Stimulated activated CD4-positive, alpha-beta T cell treated with anti-CD3 and anti-CD28 coated beads, Interleukin-15, amount 100 ng/mL, for 1 hour (primary cell): ENCODE data around the gene SLCO3A1.

Experiments used
- DNase-seq, 2 donors: peaks; one replicate each; pipeline ENCODE4 v3.0.0-alpha.2; 2020; ENCODE audit warnings: low read depth in 1 of 2, low spot score in 1 of 2

SLCO3A1 gene

DNA sequence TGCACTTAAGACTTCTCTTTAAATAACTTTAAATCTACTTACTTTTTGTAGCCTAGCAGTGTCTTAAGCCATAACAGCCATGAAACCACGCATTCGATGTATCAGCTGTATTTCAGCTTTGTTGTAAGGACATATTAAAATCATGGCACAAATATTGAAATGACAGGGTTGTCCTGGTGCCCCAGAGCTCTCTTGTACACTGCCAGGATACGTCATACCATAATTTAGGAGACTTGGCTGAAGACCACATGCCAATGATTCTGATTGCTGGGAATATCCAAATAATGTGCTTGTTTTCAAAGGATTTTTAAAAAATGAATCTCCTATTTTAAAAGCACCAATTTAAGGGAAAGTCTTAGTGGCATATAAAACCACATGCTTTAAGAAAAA lies 265.4 kb downstream of the SLCO3A1 start:
- DNase-seq: no peak

DNA sequence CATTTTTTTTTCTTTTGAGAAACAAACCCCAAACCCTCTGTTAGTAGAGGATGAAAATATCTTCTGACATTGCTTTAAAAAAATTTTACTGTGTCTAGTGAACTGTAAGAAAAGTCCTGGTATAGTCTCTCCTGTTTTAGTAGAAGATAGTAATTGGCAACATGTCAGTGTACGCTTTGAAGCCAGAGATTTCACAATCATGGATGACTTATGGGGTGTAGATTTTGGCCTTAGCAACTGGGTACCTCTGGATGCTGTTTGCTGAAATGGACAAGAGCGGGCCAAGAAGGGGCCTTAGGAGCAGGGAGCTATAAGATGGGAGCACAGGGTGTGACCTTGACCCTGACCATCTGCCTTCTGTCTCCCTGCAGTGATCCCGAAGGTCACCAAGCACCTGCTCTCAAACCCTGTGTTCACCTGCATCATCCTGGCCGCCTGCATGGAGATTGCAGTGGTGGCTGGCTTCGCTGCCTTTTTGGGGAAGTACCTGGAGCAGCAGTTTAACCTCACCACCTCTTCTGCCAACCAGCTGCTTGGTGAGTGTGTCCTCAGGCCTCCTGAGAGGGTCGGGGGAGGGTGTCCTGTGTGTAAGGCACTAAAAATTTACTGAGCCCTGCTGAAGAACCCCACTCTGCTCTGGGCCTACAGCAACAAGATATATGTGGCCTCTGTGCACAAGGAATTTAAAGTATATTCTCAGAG lies 266.7 kb downstream of the SLCO3A1 start:
- DNase-seq: no peak

DNA sequence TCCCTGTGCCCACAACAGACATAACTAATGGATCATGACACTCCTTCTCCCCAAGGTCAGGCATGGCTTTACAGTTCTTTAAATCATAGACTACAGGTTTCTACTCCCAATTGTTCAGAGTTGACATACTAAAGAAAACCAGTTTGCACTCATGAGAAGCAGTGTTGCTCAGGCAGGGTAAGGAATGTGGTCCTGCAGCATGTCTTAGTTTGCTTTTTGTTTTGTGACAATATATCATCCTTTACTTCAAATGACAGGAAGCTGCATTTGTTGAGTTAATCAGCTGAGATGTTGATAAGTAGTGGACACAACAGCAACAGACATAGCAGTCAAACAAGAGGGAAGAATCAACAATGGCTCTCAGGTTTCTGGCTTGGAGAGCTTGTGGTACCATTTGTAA lies 267.5 kb downstream of the SLCO3A1 start:
- DNase-seq: no peak

DNA sequence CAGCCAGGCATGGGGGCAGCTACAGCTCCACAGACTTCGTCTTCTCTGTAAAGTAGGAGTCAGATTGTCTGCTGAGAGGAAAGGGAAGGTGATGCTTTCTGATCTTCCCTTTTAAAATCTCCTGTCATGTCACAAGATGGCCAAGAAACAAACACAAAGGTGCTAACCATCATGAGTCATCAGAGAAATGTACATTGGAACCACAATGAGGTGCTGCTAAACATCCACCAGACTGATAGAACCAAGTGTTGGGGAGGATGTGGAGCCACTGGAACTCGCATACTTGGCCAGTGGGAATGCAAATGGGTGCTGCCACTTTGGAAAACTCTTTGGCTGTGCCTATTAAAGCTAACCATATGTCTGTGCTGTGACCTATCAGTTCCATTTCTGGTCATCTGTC lies 268.8 kb downstream of the SLCO3A1 start:
- DNase-seq: no peak

DNA sequence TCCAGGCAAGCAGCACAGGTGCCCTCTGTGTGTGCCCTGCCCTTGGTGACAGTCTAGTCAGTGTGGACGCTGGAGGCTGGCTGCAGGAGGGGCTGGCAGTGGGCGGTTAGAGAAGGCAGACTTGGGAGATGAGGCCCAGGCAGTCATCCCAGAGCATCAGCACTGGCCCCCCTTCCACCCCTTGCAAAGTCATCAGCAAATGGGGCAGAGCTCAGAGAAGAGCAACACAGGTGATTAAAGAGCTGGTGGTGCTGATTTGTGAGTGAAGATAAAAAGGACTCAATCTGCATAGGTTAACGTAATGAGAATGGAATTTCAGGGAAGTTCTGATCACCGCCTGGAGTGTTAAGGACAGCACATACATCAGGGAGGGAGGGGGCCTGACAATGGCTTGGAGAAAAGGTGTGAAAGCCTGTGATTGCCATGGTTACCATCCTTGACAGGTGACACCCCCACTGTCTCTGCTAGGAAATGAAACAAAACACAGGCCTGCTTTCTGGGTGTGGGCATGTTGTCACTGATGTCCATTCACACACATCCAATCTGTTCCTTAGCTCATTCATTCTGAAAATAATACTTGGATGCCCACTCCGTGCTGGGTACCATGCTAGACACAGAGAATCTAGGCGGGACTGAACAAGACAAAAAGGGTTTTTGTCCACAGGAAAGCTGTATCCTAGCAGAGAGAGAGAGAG lies 270.6 kb downstream of the SLCO3A1 start:
- no peak for DNase-seq

DNA sequence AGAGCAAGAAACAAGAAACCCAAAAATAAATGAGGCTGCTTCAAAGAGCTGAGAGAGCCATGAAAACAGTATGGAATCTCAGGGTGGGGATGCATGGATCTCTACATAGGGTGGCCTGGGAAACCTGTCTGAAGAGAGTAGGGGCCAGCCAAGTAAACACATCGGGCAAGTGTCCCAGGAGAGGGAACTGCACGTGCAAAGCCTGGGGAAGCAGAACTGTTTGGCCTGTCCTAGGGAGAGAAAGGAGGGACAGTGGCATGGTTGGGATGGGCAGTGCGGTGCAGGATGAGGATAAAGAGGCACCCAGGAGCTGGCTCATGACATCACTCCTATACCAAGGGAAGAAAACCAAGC lies 271.1 kb downstream of the SLCO3A1 start:
- no peak for DNase-seq

DNA sequence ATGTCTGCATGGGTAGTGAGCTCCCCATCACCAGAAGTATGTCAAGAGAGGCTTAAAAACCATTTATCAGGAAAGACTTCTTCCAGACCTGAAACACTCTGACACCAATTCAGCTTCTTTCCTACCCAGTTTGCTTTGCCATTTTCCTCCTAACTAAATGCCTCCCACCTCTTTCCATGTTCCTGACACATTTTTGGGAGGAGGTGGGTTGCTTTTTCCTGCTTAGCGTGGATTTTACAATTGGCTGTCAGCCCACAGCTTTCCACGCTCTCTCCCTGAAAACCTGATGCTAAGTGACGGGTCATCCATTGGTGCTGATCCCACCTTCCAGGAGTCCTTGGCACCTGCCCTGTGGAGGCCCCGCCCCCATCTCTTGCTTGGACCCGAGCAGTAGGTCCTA lies 275.3 kb downstream of the SLCO3A1 start:
- DNase-seq: no peak

DNA sequence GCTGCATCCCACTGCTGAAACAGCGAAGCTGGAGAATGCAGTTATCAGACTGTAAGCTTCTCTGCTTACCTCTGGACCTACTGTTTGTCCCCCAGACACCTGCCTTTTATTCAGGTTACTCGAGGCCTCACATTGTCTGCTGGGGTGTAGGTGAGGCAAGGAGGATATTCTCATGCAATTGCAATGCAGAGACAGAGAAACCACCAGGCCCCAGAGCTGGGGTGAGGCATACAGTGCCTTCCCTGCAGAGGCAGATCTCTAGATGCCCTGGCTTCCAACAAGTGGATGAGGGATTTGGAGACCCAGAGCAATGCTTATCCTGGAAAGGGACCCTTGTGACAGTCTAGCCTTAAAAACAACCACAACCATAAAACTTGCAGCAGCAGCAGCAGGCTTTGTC lies 276.7 kb downstream of the SLCO3A1 start:
- DNase-seq: no peak

DNA sequence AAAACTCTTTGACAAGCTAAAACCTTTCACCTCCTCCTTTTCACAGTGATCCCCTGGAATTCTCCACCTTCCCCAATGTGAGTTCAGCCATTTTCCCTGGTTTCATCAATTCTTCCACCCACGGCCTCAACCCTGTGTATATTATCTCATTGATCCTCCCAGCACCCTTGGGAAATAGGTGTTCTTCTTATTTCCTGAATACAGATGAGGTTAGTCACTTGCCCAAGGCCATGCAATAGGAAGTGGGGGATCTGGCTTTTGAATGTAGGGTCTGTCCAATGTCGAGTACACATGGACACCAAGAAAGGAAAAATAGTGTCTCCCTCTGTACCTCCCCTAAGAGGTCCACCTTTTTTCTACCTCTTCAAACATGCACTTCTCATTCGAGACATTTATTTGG lies 277.4 kb downstream of the SLCO3A1 start:
- no peak for DNase-seq

DNA sequence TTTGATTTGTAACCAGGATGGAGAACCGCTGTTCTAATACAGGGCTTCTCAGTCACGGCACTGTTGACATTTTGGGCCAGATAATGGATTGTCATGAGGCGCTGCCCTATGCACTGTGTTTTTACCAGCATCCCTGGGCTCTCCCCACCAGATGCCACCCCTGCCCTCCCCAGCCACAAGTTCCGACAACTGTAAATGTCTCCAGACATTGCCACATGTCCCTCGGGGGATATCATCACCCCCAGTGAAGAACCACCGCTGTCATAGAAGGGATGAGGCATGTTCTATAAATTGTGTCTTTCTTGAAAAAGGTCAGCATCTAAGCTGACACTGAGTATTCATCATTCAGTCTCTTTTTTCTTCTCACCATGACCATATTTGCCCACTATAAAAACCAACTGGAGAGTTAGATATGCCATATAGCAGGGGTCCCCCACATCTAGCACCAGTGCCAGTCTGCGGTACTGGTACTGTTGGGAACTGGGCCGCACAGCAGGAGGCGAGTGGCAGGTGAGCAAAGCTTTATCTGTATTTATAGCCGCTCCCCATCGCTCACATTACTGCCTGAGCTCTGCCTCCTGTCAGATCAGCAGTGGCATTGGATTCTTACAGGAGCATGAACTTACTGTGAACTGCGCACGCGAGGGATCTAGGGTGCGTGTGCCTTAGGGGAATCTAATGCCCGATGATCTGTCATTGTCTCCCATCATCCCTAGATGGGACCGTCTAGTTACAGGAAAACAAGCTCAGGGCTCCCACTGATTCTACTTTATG lies 279.7 kb downstream of the SLCO3A1 start:
- no peak for DNase-seq

DNA sequence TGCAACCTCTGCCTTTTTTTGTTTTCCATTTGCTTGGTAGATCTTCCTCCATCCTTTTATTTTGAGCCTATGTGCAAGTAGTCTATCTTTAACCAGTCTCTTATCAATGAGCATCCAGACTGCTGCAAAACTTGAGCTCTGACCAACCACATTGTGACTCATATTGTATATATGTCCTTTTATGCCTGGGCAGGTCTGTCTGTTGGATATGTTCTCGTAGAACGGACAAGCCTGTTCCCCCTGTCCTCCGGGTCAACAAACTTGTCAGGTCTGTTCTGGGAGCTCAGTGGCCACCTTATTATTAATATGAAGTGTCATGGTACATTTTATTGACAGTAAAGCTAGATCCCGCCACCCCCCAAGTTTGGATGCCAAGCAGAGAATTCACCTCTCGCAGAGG lies 287.3 kb downstream of the SLCO3A1 start:
- no peak for DNase-seq

DNA sequence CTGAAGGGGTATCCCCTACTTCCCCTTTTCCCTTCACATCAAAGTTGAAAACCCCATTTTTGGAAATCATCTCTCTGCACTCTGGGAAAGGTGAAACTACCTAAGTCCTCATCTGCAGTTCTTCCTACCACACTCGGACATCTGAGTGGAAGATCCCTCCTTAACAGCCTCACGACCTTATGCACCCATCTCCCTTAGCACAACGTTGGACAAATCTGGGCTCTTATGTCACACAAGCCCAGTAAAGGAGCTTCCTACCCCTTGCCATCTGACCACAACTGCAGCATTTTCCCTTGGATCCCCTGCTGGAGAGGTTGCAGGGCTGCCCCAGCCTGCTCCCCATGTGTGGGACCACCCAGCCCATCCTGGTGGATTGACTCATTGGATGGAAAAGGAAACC lies 288.1 kb downstream of the SLCO3A1 start:
- no peak for DNase-seq

DNA sequence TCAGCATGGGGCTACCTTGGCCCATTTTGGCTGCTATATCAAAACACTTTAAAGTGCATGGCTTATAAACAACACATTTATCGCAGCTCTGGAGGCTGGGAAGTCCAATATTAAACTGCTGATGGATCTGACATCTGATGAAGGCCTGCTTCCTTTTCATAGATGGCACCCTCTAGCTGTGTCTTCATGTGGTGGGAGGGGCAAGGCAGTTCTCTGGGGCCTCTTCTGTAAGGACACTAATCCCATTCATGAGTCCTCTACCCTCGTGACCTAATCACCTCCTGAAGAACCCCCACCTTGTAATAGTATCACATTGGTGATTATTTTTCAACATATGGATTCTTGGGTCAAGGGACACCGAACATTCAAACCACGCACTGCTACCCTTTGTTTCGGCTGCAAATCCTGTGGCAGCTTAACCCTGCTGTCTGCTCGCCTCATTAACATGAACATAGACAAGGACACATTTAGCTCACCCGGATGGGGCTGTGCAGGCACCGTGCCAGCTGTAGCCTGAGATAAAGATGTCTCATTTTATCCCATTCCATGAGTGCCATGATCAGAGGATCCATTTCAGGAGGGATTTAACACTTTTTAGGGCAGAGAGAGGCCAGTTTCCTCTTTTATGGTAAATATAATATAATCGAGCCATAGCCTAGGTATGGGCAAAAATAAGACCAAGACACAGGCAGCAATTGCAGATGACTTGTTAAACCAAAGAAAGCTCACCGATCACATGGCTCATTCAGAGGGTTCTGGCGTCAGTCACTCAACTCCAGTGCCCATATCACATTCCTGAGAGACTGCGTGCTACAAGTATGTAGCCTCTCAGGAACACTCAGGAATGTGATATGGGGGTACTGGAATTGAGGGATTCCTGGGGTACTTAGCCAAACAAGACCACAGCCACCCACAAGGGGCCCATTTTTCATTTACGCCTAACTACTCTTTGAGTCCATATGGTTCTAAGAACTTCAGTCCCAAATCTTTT lies 289.0 kb downstream of the SLCO3A1 start:
- no peak for DNase-seq

DNA sequence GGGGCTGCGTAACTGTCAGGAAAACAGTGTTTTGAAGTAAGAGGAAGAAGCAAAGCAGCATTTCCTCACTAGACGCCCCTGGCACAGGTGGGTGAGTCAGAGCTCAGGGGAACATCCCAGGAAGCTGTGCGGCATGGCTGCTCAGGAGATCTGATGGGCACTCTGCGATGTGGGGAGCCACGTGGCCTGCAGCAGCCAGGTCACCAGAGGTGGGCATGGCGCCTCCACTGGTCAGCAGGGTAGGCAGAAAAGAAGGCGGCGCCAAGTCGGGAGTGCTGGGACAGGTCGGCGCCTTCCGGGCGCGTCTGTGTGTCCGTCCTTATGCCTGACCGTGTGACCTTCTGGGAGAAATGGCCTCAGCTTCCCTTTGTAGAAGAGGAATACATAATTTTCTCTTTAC lies 290.3 kb downstream of the SLCO3A1 start:
- DNase-seq: no peak

DNA sequence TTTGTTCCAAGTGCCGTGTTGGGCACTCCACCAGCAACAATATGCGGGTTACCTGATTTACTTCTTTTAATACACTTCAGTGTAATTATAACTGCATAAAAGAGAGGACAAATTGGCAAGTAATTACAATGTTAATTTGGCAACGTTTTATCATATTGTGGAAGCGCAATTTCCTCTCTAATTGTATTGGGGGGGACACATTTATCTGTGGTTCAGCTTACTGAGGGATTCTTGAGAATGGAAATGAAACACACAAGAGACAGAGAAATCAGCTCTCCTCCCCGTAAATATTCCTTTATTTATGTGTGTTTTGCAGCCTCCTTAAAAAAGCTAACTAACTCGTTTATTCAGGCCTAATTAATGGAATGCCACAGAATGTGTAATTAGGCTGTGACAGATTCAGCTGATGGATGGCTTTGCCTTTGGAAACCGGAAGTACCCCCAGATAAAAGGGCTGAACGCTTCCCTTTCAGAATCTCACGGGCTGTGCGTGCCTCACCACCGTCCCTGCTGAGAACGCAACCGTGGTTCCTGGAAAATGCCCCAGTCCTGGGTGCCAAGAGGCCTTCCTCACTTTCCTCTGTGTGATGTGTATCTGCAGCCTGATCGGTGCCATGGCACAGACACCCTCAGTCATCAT lies 293.1 kb downstream of the SLCO3A1 start:
- DNase-seq: no peak

DNA sequence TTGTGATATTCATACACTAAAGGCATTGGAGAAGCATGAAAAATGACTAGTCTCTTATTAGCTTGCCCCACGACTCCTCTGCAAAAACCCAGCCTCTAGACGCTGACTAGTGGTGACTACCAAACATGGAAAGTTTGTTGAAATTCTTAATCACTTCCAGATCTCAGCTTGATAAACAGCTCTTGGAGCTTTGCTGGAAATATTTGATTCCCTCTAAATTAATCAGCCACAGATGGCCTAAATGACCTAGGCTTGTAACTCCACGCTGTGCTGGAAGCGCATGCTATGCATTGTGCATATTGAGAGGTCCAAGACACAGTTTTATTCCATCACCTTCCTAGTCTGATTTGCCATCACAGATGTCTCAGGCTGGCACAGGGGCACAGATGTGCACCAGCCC lies 295.5 kb downstream of the SLCO3A1 start:
- DNase-seq: no peak

DNA sequence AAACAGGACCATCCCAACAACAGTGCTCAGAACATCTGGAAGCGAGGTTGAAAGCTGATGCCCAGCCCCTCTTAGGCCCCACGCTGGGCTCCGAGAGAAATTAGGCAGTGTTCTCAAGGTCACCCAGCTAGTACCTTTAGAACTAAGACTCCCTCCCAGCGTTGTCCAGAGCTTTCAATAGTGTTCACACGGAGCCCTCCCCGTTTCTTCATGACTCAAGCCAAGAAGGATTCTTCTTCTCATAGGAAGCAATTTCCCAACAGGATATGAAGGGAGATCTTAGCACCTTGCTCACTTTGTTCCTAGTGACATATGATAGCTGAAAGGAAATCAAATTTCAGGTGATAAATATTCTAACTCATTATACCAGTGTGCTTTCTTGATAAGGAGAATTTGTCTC lies 296.0 kb downstream of the SLCO3A1 start:
- no peak for DNase-seq

DNA sequence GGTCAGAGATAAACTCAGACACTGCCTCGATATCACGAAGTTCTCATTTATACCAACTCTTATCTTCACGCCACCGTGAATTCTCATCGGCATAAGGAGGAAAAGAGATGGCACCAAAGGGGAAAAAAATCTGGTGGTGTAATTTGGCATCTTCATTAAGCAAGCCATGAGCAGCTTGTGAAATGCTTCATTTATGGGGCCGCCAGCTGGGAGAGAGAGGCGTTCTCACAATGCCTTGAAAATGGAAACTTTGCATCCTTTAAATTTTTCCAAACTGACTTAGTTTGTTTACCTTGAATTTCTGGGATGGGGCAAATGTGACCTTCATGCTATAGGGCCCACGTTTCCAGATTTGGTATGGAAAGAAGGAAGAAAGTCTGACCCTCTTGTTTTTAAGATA lies 297.7 kb downstream of the SLCO3A1 start:
- no peak for DNase-seq

DNA sequence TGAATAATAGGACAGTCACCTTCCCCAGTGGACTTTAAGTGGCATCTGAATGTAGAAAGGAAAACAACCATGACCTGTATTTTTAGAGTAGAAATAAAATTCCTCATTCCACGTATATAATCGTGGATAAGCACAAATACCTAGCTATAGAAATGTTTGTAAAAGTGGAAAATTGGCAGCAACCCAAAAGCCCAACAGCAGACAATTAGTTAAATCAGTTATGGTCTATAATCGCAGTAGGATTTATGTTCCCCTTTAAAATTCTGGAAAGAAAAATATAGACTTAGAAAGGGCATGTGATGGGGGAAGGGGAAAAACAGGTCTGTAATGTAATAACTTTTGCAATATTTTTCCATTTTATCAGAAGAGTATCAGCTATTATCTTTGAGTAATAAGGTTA lies 298.2 kb downstream of the SLCO3A1 start:
- no peak for DNase-seq

DNA sequence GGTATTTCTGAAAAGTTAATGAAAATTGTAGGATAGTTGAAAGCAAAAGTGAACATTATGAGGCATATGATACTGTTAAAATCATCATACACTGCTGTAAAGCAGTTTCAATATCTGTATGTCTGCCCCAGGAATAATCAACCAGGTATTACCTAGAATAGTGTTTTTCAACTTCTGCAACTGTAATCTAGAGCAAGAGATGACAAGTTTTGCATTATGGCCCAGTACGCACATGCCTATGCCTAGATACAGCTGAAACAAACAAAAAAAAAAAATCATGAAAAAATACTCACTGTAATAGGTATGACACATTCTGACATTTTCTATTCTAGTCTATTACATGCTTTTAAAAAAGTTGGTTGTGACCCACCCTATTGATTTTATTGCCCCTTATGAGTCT lies 299.5 kb downstream of the SLCO3A1 start:
- DNase-seq: no peak

DNA sequence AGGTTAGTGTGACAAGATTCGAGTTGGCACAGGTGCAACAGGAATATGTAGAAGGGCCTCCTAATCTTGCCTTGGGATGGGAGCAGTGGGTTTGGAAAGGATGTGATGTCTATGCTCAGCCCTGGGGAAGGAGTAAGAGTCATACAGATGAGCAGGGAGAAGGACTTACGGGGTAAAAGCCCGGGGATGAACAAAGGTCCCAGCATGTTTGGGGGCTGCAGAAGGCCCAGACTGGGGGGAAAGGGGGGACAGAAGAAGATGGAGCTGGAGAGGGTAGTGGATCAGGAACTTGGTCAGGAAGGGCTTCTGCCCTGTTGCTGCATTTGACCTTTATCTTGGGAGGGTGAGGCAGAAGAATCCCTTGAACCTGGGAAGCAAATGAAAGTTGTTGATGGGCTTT lies 300.1 kb downstream of the SLCO3A1 start:
- no peak for DNase-seq
